Islet precursor cell (in vitro differentiated cells): ENCODE measurements around the gene KIF16B.
"Not testable (repeated sequence)": the region's sequence is repeated elsewhere in the genome, so short reads cannot be mapped to it uniquely, and the experiment has no call there.

ENCODE experiments used
- DNase-seq: peaks from one replicate; pipeline ENCODE4 v3.0.0-alpha.2; 2018

KIF16B gene

DNA sequence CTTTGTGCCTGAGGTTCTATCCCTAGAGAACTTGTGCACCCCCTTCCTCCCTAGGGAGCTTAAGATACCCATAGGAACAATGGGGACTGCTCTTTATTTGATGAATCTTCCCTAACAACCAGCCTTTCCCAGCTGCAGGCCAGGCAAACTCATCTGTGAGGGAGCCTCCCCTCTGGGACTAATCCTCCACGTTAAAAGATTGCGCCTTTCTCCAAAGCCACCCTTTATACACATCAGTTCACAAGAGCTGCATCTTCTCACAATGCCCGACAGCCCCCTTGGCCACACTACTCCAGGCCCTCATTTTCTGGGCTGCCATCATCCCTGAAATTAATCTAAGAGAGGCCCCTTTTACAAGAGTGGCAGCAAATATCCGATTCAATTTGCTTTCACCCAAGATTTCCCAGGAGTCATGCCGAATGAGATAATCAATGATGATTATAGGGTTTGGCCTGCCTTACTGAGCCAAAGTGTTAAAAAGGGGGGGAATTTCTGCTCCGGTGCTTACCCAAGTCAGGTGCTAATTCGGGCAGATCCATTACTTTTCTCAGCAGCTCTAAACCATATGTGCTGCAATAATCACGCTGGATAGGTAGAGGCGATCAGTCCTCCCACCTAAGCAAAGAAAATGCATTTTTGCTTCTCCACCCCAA, 336.5 kb downstream of the KIF16B start:
- DNase-seq = no peak

DNA sequence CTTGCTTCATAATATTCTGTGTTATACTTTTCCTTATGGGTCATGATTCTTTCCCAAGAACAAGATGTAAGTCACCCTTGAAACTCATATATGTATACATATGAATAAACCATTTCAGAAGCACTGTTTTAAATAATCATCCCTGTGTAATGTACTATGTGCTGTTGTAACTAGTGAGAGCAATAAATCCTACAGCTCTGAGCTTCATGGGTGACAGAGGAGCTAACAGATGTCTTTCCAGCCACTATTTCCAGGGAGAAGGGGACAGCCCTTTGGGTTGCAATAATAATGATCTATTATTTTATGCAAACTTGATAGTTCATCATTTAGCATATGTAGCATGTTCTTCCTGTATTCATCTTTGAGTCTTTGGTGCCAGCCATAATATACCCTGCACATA, 342.8 kb downstream of the KIF16B start:
- DNase-seq = no peak

DNA sequence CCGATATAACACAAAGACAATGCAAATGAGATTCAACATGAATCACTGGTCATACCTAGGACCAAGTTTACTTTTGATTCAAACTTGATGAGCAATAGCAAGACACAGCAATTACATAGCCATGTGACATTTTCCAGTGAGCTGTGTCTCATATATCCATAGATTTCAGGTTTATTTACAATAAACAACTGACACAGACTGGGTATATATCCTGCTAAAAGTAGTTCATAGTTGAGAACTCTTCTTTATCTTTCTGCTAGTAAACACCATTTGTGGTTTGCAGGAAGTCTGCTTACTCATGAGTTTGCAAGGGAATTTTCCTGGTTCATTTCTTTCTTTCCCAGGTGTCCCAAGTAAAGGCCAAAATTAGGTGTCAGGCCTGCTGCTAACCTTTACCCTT, 343.4 kb downstream of the KIF16B start:
- DNase-seq = no peak

DNA sequence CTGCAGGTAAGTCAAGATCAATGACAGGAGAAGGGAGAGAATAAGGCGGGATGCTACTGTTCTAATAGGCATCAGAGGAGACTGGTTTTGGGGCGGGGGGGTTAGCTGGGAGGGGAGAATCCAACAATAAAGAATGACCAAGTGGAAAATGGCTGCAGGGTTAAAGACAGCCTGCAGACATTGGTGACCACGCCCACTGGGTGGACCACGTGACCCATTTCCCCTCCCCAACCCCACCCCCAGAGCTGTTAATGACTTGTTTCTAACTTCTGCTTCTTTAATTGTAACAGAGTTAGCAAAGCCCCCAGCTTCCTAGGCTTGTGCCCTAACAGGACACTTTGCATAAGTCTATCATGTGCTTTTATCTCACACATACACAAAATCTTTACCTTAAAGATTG, 344.5 kb downstream of the KIF16B start:
- no peak for DNase-seq

DNA sequence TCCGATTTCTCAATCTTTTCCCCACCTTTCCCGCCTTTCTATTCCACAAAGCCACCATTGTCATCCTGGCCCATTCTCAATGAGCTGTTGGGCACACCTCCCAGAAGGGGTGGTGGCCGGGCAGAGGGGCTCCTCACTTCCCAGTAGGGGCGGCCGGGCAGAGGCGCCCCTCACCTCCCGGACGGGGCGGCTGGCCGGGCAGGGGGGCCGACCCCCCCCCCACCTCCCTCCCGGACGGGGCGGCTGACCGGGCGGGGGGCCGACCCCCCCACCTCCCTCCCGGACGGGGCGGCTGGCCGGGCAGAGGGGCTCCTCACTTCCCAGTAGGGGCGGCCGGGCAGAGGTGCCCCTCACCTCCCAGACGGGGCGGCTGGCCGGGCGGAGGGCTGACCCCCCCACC, 346.3 kb downstream of the KIF16B start:
- not testable (repeated sequence) for DNase-seq

GRCh38 chr20:16224836-16225235, 348.4 kb downstream of the KIF16B start:
- DNase-seq = no peak

- peak; percentile 61 for DNase-seq
Measured at GRCh38 chr20:16222859-16223411, 350.3 kb downstream of the KIF16B start.
